Retinal pigment epithelial cell (primary cell): ENCODE measurements around the gene SSTR1.

Experiments
- DNase-seq: peaks from one replicate; pipeline ENCODE4 v3.0.0-alpha.2; 2010; ENCODE audit warnings: low read depth
- H3K4me3 ChIP-seq: 2 replicates; pipeline ENCODE4 v1.5.1; 2011; ENCODE audit warnings: mild to moderate bottlenecking, low read length, control low read depth, moderate library complexity
- TF ChIP-seq, protein P1 (sequence below): conservative IDR thresholded peaks from 2 replicates; pipeline ENCODE4 v1.5.1; 2011; ENCODE audit warnings: low read depth, low read length, control low read depth, inconsistent platforms

The SSTR1 gene

DNA sequence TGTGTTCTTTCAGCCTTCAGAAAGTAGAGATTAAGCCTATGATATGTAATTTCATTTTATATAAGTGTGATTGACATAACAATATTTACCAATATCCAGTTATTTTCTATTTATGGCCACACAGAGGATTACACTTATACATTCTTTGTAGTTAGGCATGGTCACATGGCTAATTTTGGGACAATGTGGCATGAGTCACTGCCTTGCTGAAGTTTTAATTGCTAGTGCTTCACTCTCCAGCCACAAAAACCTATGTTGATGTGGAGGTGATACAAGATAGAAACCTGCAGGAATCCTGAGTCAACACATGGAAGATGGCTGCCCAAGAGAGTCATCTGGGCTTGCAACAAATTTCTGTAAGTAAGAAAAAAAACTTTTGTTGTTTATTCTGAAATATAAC is 31.2 kb downstream of the SSTR1 start:
- no peak for DNase-seq
- TF ChIP-seq, protein P1, sequence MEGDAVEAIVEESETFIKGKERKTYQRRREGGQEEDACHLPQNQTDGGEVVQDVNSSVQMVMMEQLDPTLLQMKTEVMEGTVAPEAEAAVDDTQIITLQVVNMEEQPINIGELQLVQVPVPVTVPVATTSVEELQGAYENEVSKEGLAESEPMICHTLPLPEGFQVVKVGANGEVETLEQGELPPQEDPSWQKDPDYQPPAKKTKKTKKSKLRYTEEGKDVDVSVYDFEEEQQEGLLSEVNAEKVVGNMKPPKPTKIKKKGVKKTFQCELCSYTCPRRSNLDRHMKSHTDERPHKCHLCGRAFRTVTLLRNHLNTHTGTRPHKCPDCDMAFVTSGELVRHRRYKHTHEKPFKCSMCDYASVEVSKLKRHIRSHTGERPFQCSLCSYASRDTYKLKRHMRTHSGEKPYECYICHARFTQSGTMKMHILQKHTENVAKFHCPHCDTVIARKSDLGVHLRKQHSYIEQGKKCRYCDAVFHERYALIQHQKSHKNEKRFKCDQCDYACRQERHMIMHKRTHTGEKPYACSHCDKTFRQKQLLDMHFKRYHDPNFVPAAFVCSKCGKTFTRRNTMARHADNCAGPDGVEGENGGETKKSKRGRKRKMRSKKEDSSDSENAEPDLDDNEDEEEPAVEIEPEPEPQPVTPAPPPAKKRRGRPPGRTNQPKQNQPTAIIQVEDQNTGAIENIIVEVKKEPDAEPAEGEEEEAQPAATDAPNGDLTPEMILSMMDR: no peak
- no peak overlapping the region for H3K4me3 ChIP-seq

DNA sequence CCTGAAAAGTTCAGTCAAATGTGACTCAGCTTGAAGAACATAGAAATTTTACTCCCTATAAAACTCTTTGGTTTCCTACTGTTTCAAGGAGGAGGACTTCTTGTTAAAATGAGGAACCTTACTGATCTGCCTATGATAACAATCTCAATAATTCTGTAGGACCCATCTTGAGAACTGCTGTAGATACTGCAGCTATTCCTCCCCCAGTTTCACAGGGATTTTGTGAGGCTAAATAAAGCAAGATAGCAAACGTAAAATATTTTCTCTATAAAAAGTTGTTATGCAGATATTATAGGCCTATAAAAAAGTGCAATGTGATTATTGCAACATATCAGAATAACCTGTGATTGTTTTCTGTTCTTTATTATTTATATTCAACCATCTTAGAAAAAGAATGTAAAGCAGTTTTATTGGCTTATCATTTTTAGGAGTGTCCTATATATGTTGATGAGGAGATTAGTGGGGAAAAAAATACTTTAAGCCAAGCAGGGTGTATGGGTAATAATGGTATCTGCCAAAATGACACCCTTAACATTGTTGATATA is 36.1 kb downstream of the SSTR1 start:
- DNase-seq: no peak
- no peak overlapping the region for H3K4me3 ChIP-seq
- TF ChIP-seq, protein P1: no peak

DNA sequence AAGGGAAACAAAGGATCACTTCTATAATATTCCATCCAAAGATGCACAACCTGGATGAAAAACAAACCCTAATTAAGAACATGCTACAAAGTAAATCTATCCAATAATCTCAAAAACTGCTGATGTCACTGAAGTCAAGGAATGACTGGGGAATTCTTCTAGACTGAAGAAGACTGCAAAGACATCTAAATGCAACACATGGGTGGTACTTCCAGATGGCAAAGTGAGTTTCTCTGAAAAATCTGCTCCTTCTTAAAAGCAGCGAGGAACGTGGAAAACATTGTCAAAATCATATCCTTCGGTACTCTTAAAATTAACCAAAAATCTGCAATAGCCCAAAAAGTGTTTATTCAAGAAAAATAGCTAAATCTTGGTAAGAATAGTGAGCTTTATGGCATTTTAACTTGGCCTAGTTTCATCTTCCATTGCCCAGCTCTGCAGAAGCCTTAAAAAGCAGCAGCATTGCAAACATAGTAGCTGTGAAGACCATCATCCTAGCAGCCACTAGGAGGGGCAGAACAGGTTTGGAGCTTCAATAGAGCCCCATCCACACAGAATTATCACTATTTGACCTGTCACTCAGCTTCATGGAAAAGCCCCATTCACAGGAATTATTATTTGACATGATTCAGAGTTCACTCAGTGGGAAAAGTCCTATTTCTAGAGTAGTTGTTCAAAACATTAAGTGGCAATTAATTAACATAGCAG is 40.8 kb downstream of the SSTR1 start:
- TF ChIP-seq, protein P1: peak; percentile 44
- no peak overlapping the region for H3K4me3 ChIP-seq
- no peak for DNase-seq

DNA sequence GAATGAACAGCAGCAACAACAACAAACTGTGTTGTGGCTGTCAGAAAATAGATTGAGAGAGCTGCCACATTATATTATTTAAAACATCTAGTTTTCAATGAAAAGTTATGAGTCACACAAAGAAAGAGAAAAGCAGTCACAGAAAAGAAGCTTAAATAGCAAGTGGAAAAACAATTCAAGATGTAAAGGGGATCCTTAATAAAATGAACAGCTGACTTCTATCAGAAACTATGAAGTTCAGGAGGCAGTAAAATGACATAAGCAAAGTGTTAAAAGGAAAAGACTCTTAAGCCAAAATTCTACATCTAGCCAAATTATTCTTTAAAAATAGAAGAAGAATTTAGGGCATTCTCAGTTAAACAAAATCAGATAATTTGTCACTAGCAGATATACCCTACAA is 42.6 kb downstream of the SSTR1 start:
- H3K4me3 ChIP-seq: no peak overlapping the region
- no peak for DNase-seq

DNA sequence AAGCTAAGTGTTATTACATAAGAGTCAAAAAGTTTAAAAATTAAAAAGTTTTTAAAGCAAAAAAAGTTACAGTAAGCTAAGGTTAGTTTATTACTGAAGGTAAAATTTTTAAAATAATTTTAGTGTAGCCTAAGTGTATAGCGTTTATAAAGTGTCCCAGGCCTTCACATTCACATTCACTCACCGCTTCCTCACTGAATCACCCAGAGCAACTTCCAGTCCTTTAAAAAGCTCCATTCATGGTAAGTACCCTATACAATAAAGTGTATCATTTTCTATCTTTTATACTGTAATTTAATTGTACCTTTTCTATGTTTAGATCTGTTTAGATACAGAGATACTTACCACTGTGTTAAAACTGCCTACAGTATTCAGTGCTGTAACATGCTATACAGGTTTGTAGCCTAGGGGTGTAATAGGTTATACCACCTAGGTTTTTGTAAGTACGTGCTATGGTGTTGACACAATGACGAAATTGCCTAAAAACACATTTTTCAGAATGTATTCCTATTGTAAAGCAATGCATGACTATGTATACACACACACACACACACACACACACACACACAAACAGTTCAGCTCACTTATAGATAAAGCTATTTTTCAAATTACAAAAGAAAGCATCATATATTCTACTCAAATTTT is 44.5 kb downstream of the SSTR1 start:
- no peak overlapping the region for H3K4me3 ChIP-seq
- DNase-seq: no peak
- TF ChIP-seq, protein P1: no peak

More for the DNA sequence above, 42.6 kb downstream of the SSTR1 start:
- TF ChIP-seq, protein P1: no peak

DNA sequence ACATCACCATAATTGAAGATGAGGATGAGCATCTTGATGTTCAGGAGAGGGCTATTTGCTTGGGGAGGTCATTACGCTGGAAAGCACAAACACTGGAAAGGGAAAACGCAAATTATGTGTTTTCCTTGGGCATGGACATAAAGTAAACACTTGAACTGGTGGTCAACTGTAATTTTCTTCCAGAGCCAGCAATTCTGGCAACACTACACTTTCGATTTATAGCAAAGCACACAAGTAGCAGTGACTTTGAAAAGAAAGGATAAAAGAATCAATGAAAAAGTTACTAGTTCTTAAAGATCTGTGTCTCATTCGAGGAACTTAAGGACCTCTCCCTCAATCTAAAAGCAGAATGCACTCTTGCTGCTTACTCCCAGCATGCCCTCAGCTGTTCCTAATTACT is 46.0 kb downstream of the SSTR1 start:
- TF ChIP-seq, protein P1: no peak
- no peak overlapping the region for H3K4me3 ChIP-seq
- no peak for DNase-seq
